ENCODE data around the gene CCDC192.
A peak's percentile ranks its signal among the peaks of the same experiment; 100 is the strongest.

The CCDC192 gene

GRCh38 chr5:127849408-127849807 lies 146.2 kb downstream of the CCDC192 start:
- Histone ChIP-seq H3K27ac (ENCODE audit: low read length, poor library complexity, severe bottlenecking) (no peak overlapping the region), H2BK15ac (ENCODE audit: low read depth, poor library complexity, severe bottlenecking) (no peak overlapping the region), H3K14ac (ENCODE audit: low read length in 2 of 2) (no peak overlapping the region), H2AFZ (ENCODE audit: low read depth, low read length) (no peak overlapping the region), H3K79me1 (replicated peaks; ENCODE audit: low read length, poor library complexity, severe bottlenecking) (no peaks in the 10 kb centered on the region), H2AK5ac (ENCODE audit: low read length, severe bottlenecking) (no peak overlapping the region), H3K9ac (ENCODE audit: low read length) (no peak overlapping the region), H2BK120ac (ENCODE audit: low read depth, low read length) (no peak overlapping the region), H4K8ac (ENCODE audit: low read length) (no peak overlapping the region), H3K9me3 (ENCODE audit: control insufficient read depth, low read length) (no peaks in the 10 kb centered on the region), H3K4ac (ENCODE audit: low read depth in 1 of 2, low read length in 2 of 2) (no peak overlapping the region), H3K18ac (ENCODE audit: low read depth in 1 of 2, low read length in 2 of 2) (no peak overlapping the region), H2BK12ac (ENCODE audit: low read length in 2 of 2) (no peak overlapping the region), H3K23ac (ENCODE audit: low read length in 2 of 2) (no peak overlapping the region), H3K27me3 (ENCODE audit: control insufficient read depth in 1 of 2, insufficient read depth in 1 of 2, low read length in 2 of 2) (no peaks in the 10 kb centered on the region), H3K4me1 (ENCODE audit: control insufficient read depth, insufficient read depth, low read depth, low read length) (no peaks in the 10 kb centered on the region), H3K4me3 (ENCODE audit: insufficient read depth in 1 of 2, low read depth in 1 of 2, low read length in 2 of 2) (no peak overlapping the region), H2BK5ac (ENCODE audit: low read depth, low read length, poor library complexity, severe bottlenecking) (no peak overlapping the region), H3K4me2 (ENCODE audit: low read length, poor library complexity, severe bottlenecking) (no peak overlapping the region), H3K36me3 (ENCODE audit: control insufficient read depth in 1 of 2, insufficient read depth in 2 of 2, low read depth in 1 of 2, low read length in 2 of 2) (no peaks in the 10 kb centered on the region), H4K91ac (ENCODE audit: low read length) (no peak overlapping the region)
- WGBS: no CpG with 5 or more reads among the region's 2 CpGs
- DNase-seq: no peak

- WGBS: 67% methylated on average over 4 of the region's 4 CpGs
- H3K4ac ChIP-seq (ENCODE audit: low read depth in 1 of 2, low read length in 2 of 2): no peak overlapping the region
- no peaks in the 10 kb centered on the region for H3K79me1 ChIP-seq (replicated peaks; ENCODE audit: low read length, poor library complexity, severe bottlenecking)
- H3K14ac ChIP-seq (ENCODE audit: low read length in 2 of 2): no peak overlapping the region
- no peak overlapping the region for H3K4me3 ChIP-seq (ENCODE audit: insufficient read depth in 1 of 2, low read depth in 1 of 2, low read length in 2 of 2)
- no peaks in the 10 kb centered on the region for H3K4me1 ChIP-seq (ENCODE audit: control insufficient read depth, insufficient read depth, low read depth, low read length)
- H4K91ac ChIP-seq (ENCODE audit: low read length): no peak overlapping the region
- no peak overlapping the region for H3K9ac ChIP-seq (ENCODE audit: low read length)
- no peak overlapping the region for H2BK120ac ChIP-seq (ENCODE audit: low read depth, low read length)
- no peak overlapping the region for H2BK15ac ChIP-seq (ENCODE audit: low read depth, poor library complexity, severe bottlenecking)
- H3K36me3 ChIP-seq (ENCODE audit: control insufficient read depth in 1 of 2, insufficient read depth in 2 of 2, low read depth in 1 of 2, low read length in 2 of 2): no peaks in the 10 kb centered on the region
- no peak overlapping the region for H3K4me2 ChIP-seq (ENCODE audit: low read length, poor library complexity, severe bottlenecking)
- no peak overlapping the region for H4K8ac ChIP-seq (ENCODE audit: low read length)
- no peak overlapping the region for H3K27ac ChIP-seq (ENCODE audit: low read length, poor library complexity, severe bottlenecking)
- H3K18ac ChIP-seq (ENCODE audit: low read depth in 1 of 2, low read length in 2 of 2): no peak overlapping the region
- no peaks in the 10 kb centered on the region for H3K9me3 ChIP-seq (ENCODE audit: control insufficient read depth, low read length)
- H3K23ac ChIP-seq (ENCODE audit: low read length in 2 of 2): no peak overlapping the region
- no peak overlapping the region for H2AK5ac ChIP-seq (ENCODE audit: low read length, severe bottlenecking)
- H2AFZ ChIP-seq (ENCODE audit: low read depth, low read length): peak overlapping the region; percentile 14
- no peak overlapping the region for H2BK5ac ChIP-seq (ENCODE audit: low read depth, low read length, poor library complexity, severe bottlenecking)
- no peaks in the 10 kb centered on the region for H3K27me3 ChIP-seq (ENCODE audit: control insufficient read depth in 1 of 2, insufficient read depth in 1 of 2, low read length in 2 of 2)
- H2BK12ac ChIP-seq (ENCODE audit: low read length in 2 of 2): no peak overlapping the region
- DNase-seq: no peak
These were observed 146.7 kb downstream of the CCDC192 start for GRCh38 chr5:127849891-127850290.

DNA sequence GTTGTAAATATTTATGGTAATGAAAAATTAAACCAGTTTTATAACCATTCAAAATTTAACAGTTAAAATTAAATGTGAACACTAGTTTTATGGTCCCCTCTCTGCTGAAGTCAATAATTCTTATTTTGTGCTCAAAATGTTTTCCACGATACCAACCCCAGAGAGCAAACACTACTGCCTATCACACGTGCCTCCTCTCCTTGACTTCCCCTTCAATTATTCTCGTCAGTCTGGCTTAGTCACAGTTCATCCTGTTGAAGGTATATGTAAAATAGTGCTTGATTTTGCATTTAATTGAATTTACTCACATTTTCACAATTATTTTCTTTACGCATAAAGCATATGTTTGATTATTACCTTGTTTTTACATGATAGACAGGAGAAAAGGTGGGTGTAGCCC lies 148.8 kb downstream of the CCDC192 start:
- Histone ChIP-seq H3K4me1 (ENCODE audit: control insufficient read depth, insufficient read depth, low read depth, low read length) (no peaks in the 10 kb centered on the region), H3K14ac (ENCODE audit: low read length in 2 of 2) (no peak overlapping the region), H3K4ac (ENCODE audit: low read depth in 1 of 2, low read length in 2 of 2) (no peak overlapping the region), H2BK120ac (ENCODE audit: low read depth, low read length) (no peak overlapping the region), H3K27ac (ENCODE audit: low read length, poor library complexity, severe bottlenecking) (no peak overlapping the region), H3K9ac (ENCODE audit: low read length) (no peak overlapping the region), H3K4me2 (ENCODE audit: low read length, poor library complexity, severe bottlenecking) (no peak overlapping the region), H4K91ac (ENCODE audit: low read length) (no peak overlapping the region), H3K79me1 (replicated peaks; ENCODE audit: low read length, poor library complexity, severe bottlenecking) (no peaks in the 10 kb centered on the region), H4K8ac (ENCODE audit: low read length) (no peak overlapping the region), H3K9me3 (ENCODE audit: control insufficient read depth, low read length) (peaks cover 8% of the 10 kb centered on the region), H3K36me3 (ENCODE audit: control insufficient read depth in 1 of 2, insufficient read depth in 2 of 2, low read depth in 1 of 2, low read length in 2 of 2) (no peaks in the 10 kb centered on the region), H2BK5ac (ENCODE audit: low read depth, low read length, poor library complexity, severe bottlenecking) (no peak overlapping the region), H2BK15ac (ENCODE audit: low read depth, poor library complexity, severe bottlenecking) (no peak overlapping the region), H2AK5ac (ENCODE audit: low read length, severe bottlenecking) (no peak overlapping the region), H3K27me3 (ENCODE audit: control insufficient read depth in 1 of 2, insufficient read depth in 1 of 2, low read length in 2 of 2) (no peaks in the 10 kb centered on the region), H3K23ac (ENCODE audit: low read length in 2 of 2) (no peak overlapping the region), H2AFZ (ENCODE audit: low read depth, low read length) (no peak overlapping the region), H2BK12ac (ENCODE audit: low read length in 2 of 2) (no peak overlapping the region), H3K4me3 (ENCODE audit: insufficient read depth in 1 of 2, low read depth in 1 of 2, low read length in 2 of 2) (no peak overlapping the region), H3K18ac (ENCODE audit: low read depth in 1 of 2, low read length in 2 of 2) (no peak overlapping the region)
- no peak for DNase-seq
- 90% methylated on average over 2 of the region's 4 CpGs for WGBS

GRCh38 chr5:127854520-127854919 lies 151.3 kb downstream of the CCDC192 start:
- no peak overlapping the region for H3K14ac ChIP-seq (ENCODE audit: low read length in 2 of 2)
- WGBS: 100% methylated on average over 2 of the region's 2 CpGs
- H3K27ac ChIP-seq (ENCODE audit: low read length, poor library complexity, severe bottlenecking): no peak overlapping the region
- DNase-seq: no peak
- H3K4ac ChIP-seq (ENCODE audit: low read depth in 1 of 2, low read length in 2 of 2): no peak overlapping the region
- H4K8ac ChIP-seq (ENCODE audit: low read length): no peak overlapping the region
- H3K27me3 ChIP-seq (ENCODE audit: control insufficient read depth in 1 of 2, insufficient read depth in 1 of 2, low read length in 2 of 2): no peaks in the 10 kb centered on the region
- no peaks in the 10 kb centered on the region for H3K79me1 ChIP-seq (replicated peaks; ENCODE audit: low read length, poor library complexity, severe bottlenecking)
- H3K9ac ChIP-seq (ENCODE audit: low read length): no peak overlapping the region
- H3K18ac ChIP-seq (ENCODE audit: low read depth in 1 of 2, low read length in 2 of 2): no peak overlapping the region
- no peaks in the 10 kb centered on the region for H3K4me1 ChIP-seq (ENCODE audit: control insufficient read depth, insufficient read depth, low read depth, low read length)
- no peak overlapping the region for H2BK120ac ChIP-seq (ENCODE audit: low read depth, low read length)
- no peak overlapping the region for H3K4me3 ChIP-seq (ENCODE audit: insufficient read depth in 1 of 2, low read depth in 1 of 2, low read length in 2 of 2)
- no peak overlapping the region for H2BK15ac ChIP-seq (ENCODE audit: low read depth, poor library complexity, severe bottlenecking)
- no peak overlapping the region for H2AFZ ChIP-seq (ENCODE audit: low read depth, low read length)
- no peak overlapping the region for H2BK5ac ChIP-seq (ENCODE audit: low read depth, low read length, poor library complexity, severe bottlenecking)
- no peak overlapping the region for H3K4me2 ChIP-seq (ENCODE audit: low read length, poor library complexity, severe bottlenecking)
- no peak overlapping the region for H3K23ac ChIP-seq (ENCODE audit: low read length in 2 of 2)
- H3K36me3 ChIP-seq (ENCODE audit: control insufficient read depth in 1 of 2, insufficient read depth in 2 of 2, low read depth in 1 of 2, low read length in 2 of 2): no peaks in the 10 kb centered on the region
- H2BK12ac ChIP-seq (ENCODE audit: low read length in 2 of 2): no peak overlapping the region
- peaks cover 8% of the 10 kb centered on the region for H3K9me3 ChIP-seq (ENCODE audit: control insufficient read depth, low read length)
- no peak overlapping the region for H4K91ac ChIP-seq (ENCODE audit: low read length)
- H2AK5ac ChIP-seq (ENCODE audit: low read length, severe bottlenecking): no peak overlapping the region

Measured in mesenchymal stem cell (in vitro differentiated cells and primary cell).